ENCODE measurements around the gene GLCE. TPM values are rescaled to one million over a fixed set of nuclear protein-coding genes. Genes with fewer than 3 reads are reported as not detected.

The GLCE gene
- total and polyA plus RNA-seq, 11 donors: 4.0 to 14.3 (median 8.4) TPM

DNA sequence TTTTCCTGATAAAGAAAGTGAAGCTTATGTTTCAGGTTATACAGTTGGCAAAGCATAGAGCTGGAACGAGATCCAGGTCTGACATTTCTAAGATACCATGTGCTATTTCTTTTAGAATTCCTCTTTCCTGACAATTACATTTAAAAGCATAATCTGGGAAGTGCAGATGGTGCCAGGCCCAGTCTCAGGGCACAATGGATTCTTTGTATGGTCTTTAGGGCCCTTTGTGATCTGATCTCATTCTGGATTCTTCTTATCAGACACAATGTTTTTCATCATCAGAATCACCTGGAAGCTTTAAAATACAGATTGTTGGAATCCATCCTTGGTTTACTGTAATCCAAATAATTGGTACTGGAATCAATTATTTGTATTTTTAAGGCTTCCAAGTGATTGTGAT lies 18.6 kb upstream of the GLCE start:
- 81 to 97% (median 90%) methylated on average over 1 of the region's 1 CpG for WGBS, 4 donors
- DNase-seq: no peak

DNA sequence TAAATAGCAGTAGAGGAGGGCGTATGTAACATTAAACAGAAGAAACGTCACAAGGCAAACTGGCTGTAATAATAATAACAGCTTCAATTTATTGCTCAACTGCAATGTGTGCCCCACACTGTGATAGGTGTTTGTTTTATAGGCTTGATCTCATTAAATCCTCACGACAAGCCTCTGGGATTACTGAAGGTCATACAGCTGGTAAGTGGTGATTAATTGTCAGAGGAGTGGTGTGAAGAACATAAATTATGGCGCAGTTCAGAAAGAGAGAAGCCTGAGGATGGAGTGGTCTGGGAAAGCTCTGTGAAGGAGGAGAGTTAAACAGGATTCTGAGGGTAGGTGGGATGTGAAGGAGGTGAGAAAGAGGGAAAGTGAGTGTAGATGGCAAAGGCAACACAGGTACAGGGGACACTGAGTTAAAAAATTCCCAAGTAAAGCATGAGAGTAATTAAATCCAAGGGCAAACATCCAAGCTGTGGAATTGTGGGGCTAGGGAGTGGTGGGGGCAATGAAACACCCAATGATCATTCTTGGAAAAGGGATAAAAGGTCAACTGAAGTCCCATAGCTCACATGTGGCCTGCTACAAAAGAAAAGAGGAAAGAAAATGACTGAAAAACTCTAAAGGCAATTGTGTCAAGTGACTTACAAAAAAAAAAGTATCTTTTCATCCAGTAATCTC lies 16.5 kb upstream of the GLCE start:
- no peaks in the 10 kb centered on the region for H3K36me3 ChIP-seq
- peaks cover 0 to 8% (median 0%) of the 10 kb centered on the region in 9 donors for H3K27me3 ChIP-seq
- no peak for DNase-seq
- intact Hi-C loops (cut with DNase I): no loop called here
- H3K27ac ChIP-seq: no peak overlapping the region
- ATAC-seq: no peak
- no peaks in the 10 kb centered on the region for H3K9me3 ChIP-seq
- TF ChIP-seq POLR2A (IDR thresholded peaks at IDR 0.05): no peak
- TF ChIP-seq, protein P1, sequence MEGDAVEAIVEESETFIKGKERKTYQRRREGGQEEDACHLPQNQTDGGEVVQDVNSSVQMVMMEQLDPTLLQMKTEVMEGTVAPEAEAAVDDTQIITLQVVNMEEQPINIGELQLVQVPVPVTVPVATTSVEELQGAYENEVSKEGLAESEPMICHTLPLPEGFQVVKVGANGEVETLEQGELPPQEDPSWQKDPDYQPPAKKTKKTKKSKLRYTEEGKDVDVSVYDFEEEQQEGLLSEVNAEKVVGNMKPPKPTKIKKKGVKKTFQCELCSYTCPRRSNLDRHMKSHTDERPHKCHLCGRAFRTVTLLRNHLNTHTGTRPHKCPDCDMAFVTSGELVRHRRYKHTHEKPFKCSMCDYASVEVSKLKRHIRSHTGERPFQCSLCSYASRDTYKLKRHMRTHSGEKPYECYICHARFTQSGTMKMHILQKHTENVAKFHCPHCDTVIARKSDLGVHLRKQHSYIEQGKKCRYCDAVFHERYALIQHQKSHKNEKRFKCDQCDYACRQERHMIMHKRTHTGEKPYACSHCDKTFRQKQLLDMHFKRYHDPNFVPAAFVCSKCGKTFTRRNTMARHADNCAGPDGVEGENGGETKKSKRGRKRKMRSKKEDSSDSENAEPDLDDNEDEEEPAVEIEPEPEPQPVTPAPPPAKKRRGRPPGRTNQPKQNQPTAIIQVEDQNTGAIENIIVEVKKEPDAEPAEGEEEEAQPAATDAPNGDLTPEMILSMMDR (IDR thresholded peaks at IDR 0.05): no peak
- H3K4me3 ChIP-seq: no peak overlapping the region
- WGBS, 4 donors: 75 to 85% (median 83%) methylated on average over 4 of the region's 4 CpGs
- H3K4me1 ChIP-seq: no peaks in the 10 kb centered on the region

More for the DNA sequence above, 18.6 kb upstream of the GLCE start:
- Histone ChIP-seq H3K9me3 (no peaks in the 10 kb centered on the region), H3K27ac (no peak overlapping the region), H3K27me3 (peaks cover 0 to 7% (median 0%) of the 10 kb centered on the region in 9 donors), H3K36me3 (no peaks in the 10 kb centered on the region), H3K4me1 (no peaks in the 10 kb centered on the region), H3K4me3 (no peak overlapping the region)
- intact Hi-C loops (cut with DNase I): no loop called here
- TF ChIP-seq POLR2A (IDR thresholded peaks at IDR 0.05): no peak
- TF ChIP-seq, protein P1 (IDR thresholded peaks at IDR 0.05): no peak
- ATAC-seq: no peak

- no peak for ATAC-seq
- H3K9me3 ChIP-seq: no peaks in the 10 kb centered on the region
- H3K27ac ChIP-seq: no peak overlapping the region
- peaks cover 0 to 8% (median 0%) of the 10 kb centered on the region in 9 donors for H3K27me3 ChIP-seq
- DNase-seq: no peak
- H3K4me3 ChIP-seq: no peak overlapping the region
- intact Hi-C loops (cut with DNase I): no loop called here
- TF ChIP-seq, protein P1 (IDR thresholded peaks at IDR 0.05): no peak
- no peak for TF ChIP-seq POLR2A (IDR thresholded peaks at IDR 0.05)
- WGBS, 4 donors: 85 to 89% (median 87%) methylated on average over 5 of the region's 5 CpGs
- no peaks in the 10 kb centered on the region for H3K4me1 ChIP-seq
- no peaks in the 10 kb centered on the region for H3K36me3 ChIP-seq
Observed at GRCh38 chr15:69144530-69144929, 15.9 kb upstream of the GLCE start.

GRCh38 chr15:69145149-69145693 lies 15.2 kb upstream of the GLCE start:
- TF ChIP-seq POLR2A (IDR thresholded peaks at IDR 0.05): no peak
- TF ChIP-seq, protein P1 (IDR thresholded peaks at IDR 0.05): no peak
- peaks cover 0 to 8% (median 0%) of the 10 kb centered on the region in 9 donors for H3K27me3 ChIP-seq
- 85 to 92% (median 89%) methylated on average over 1 of the region's 1 CpG for WGBS, 4 donors

More at GRCh38 chr15:69145149-69145693, 15.2 kb upstream of the GLCE start:
- intact Hi-C loops (cut with DNase I): no loop called here
- ATAC-seq (no peak), DNase-seq (no peak)
- H3K4me1 ChIP-seq: no peaks in the 10 kb centered on the region
- H3K4me3 ChIP-seq: no peak overlapping the region
- no peaks in the 10 kb centered on the region for H3K36me3 ChIP-seq
- H3K27ac ChIP-seq: no peak overlapping the region
- no peaks in the 10 kb centered on the region for H3K9me3 ChIP-seq

Measured in heart left ventricle (tissue), 16 donors.